Right lobe of liver (tissue), 6 donors: ENCODE measurements around the gene SAXO2. TPM values are rescaled to one million over a fixed set of nuclear protein-coding genes. Genes with fewer than 3 reads are reported as not detected.

ENCODE experiments used
- ATAC-seq, 4 donors: fragments of 200-7000 bp; cut with Tn5 transposase; one replicate each; pipeline ENCODE4 v1.9.1; 2020; ENCODE audit warnings: mild to moderate bottlenecking in 4 of 4, moderate library complexity in 4 of 4
- DNase-seq, 3 donors: peaks; one replicate each; pipeline ENCODE4 v3.0.0-alpha.2; 2020
- H3K27ac ChIP-seq, 3 donors: fragments of 200-600 bp; one replicate each; pipeline ENCODE4 v1.8.0; 2022
- H3K27me3 ChIP-seq, 2 donors: fragments of 200-600 bp; one replicate each; pipeline ENCODE4 v1.8.0; 2022
- H3K36me3 ChIP-seq, 4 donors: fragments of 200-600 bp; sonication (generic) in 1 of 4; one replicate each; pipeline versions ENCODE4 v1.5.1 to v1.8.0; 2017 to 2022; ENCODE audit warnings: control low read depth in 1 of 4
- H3K4me1 ChIP-seq, 4 donors: fragments of 200-600 bp; sonication (generic) in 1 of 4; one replicate each; pipeline versions ENCODE4 v1.5.1 to v1.8.0; 2017 to 2022; ENCODE audit warnings: control low read depth in 1 of 4
- H3K4me3 ChIP-seq, 3 donors: fragments of 200-600 bp; one replicate each; pipeline ENCODE4 v1.8.0; 2022
- H3K9me3 ChIP-seq, 4 donors: fragments of 200-600 bp; sonication (generic) in 1 of 4; one replicate each; pipeline versions ENCODE4 v1.5.1 to v1.8.0; 2017 to 2022; ENCODE audit warnings: control low read depth in 1 of 4
- CTCF ChIP-seq, 4 donors: fragments of 200-600 bp in 3 of 4; fragments of 450-650 bp in 1 of 4; IDR thresholded peaks; one replicate each; pipeline versions ENCODE4 v1.5.1 to v1.8.0; 2016 to 2022; ENCODE audit warnings: antibody characterized with exemption in 4 of 4, mild to moderate bottlenecking in 2 of 4
- POLR2A ChIP-seq: fragments of 450-650 bp; IDR thresholded peaks from one replicate; pipeline ENCODE4 v1.6.1; 2017; ENCODE audit warnings: antibody characterized with exemption, mild to moderate bottlenecking
- WGBS: methylation state at CpG from one replicate; pipeline ENCODE4 v1.1.6; 2018; ENCODE audit warnings: low coverage, low lambda C conversion rate; ENCODE audit not compliant: insufficient coverage; ENCODE audit errors: missing lambda C conversion rate; 5-methylcytosine and 5-hydroxymethylcytosine counted together
- intact Hi-C, 2 donors: fragments of 100-400 bp; cut with DNase I; formaldehyde crosslinking; loops; one replicate each; pipeline versions ENCODE4 v1.11.2 to v1.14.1; 2022
- total RNA-seq, 6 experiments: library from RNA; depleted of rRNA in 2 of 6; stranded (reverse); fragments of >200 nt in 2 of 6; fragmentation: NEBNext Ultra II Directional in 3 of 6; extraction: Animal tissue kit (Norgen Biotek cat#: 25700) in 3 of 6; gene quantifications; one replicate each; pipeline versions ENCODE4 v1.1.0 to v1.2.4, GENCODE V29; 2016 to 2023
- donor health status: DM: no; HTN: yes; CAD: no.
- donor health status: DM: no; HTN: no; CAD: no.
- donor health status: DM: no; HTN: no; CAD: no.
- donor health status: DM: no; HTN: yes; CAD: no.
- donor health status: DM: no; HTN: yes; CAD: no.

Gene SAXO2
- total RNA-seq, 6 experiments from 2014 or later, result 0.06 to 1.1 (median 0.26) TPM; not detected in 1

GRCh38 chr15:82303956-82304777, 41.5 kb downstream of the SAXO2 start:
- Histone ChIP-seq H3K36me3 (no peaks in the 10 kb centered on the region), H3K4me3 (no peak overlapping the region), H3K4me1 (no peaks in the 10 kb centered on the region), H3K9me3 (no peaks in the 10 kb centered on the region), H3K27me3 (no peaks in the 10 kb centered on the region), H3K27ac (no peak overlapping the region)
- DNase-seq, result no peak
- no peak for ATAC-seq
- TF ChIP-seq POLR2A (no peak), CTCF (IDR thresholded peaks at IDR 0.05) (no peak)
- WGBS, result no CpG with 5 or more reads among the region's 12 CpGs
- intact Hi-C loops, result no loop called here

GRCh38 chr15:82304778-82305090, 42.1 kb downstream of the SAXO2 start:
- DNase-seq (no peak), ATAC-seq (no peak)
- no peaks in the 10 kb centered on the region for H3K4me1 ChIP-seq
- H3K27ac ChIP-seq, result no peak overlapping the region
- intact Hi-C loops, result no loop called here
- H3K27me3 ChIP-seq, result no peaks in the 10 kb centered on the region
- TF ChIP-seq CTCF (IDR thresholded peaks at IDR 0.05) (no peak), POLR2A (no peak)
- no peak overlapping the region for H3K4me3 ChIP-seq
- H3K9me3 ChIP-seq, result no peaks in the 10 kb centered on the region
- no CpG with 5 or more reads among the region's 4 CpGs for WGBS
- no peaks in the 10 kb centered on the region for H3K36me3 ChIP-seq

GRCh38 chr15:82305621-82306048, 43.0 kb downstream of the SAXO2 start:
- no peak for TF ChIP-seq CTCF (IDR thresholded peaks at IDR 0.05)
- no peak for TF ChIP-seq POLR2A
- no peaks in the 10 kb centered on the region for H3K27me3 ChIP-seq
- no peak overlapping the region for H3K4me3 ChIP-seq
- H3K4me1 ChIP-seq, result no peaks in the 10 kb centered on the region
- WGBS, result 66% methylated on average over 3 of the region's 7 CpGs
- DNase-seq, result no peak
- intact Hi-C loops, result no loop called here
- H3K9me3 ChIP-seq, result no peaks in the 10 kb centered on the region
- no peak overlapping the region for H3K27ac ChIP-seq
- no peak for ATAC-seq
- H3K36me3 ChIP-seq, result no peaks in the 10 kb centered on the region

- 82% methylated on average over 7 of the region's 16 CpGs for WGBS
- no peak for DNase-seq
Measured at GRCh38 chr15:82306791-82307713, 44.4 kb downstream of the SAXO2 start.

More at GRCh38 chr15:82306791-82307713, 44.4 kb downstream of the SAXO2 start:
- no peaks in the 10 kb centered on the region for H3K27me3 ChIP-seq
- no peaks in the 10 kb centered on the region for H3K9me3 ChIP-seq
- H3K36me3 ChIP-seq, result no peaks in the 10 kb centered on the region
- no peak overlapping the region for H3K4me3 ChIP-seq
- no peak for ATAC-seq
- H3K4me1 ChIP-seq, result no peaks in the 10 kb centered on the region
- TF ChIP-seq CTCF (IDR thresholded peaks at IDR 0.05) (no peak), POLR2A (no peak)
- intact Hi-C loops, result no loop called here
- H3K27ac ChIP-seq, result no peak overlapping the region
